SK-N-SH (cell line): Measurements from ENCODE around the gene C6orf120. TPM values are rescaled to one million over a fixed set of nuclear protein-coding genes. Genes with fewer than 3 reads are reported as not detected.

Source experiments
- CTCF ChIA-PET: fragments of 300-600, 350-600 bp; formaldehyde crosslinking; extraction: SDS; loops from one replicate; lab custom pipeline; 2021; lab: Yijun Ruan, JAX
- POLR2A ChIA-PET: fragments of 350-600 bp; sonication (Branson Sonifier 250); formaldehyde crosslinking; extraction: SDS; loops from one replicate; lab custom pipeline; 2020; ENCODE audit warnings: antibody characterized with exemption, inconsistent platforms; lab: Yijun Ruan, JAX
- DNase-seq: peaks from one replicate; pipeline ENCODE4 v3.0.0; 2012
- H2AFZ ChIP-seq: fragments of 200-600 bp; sonication (generic); 2 replicates; pipeline ENCODE4 v1.8.1; 2016; ENCODE audit warnings: antibody characterized with exemption, mild to moderate bottlenecking, low read depth
- H3F3A ChIP-seq: fragments of 200-600 bp; sonication (generic); replicated peaks from 2 replicates; pipeline ENCODE3; 2016; ENCODE audit warnings: antibody characterized with exemption, mild to moderate bottlenecking; ENCODE audit not compliant: insufficient read depth
- H3K27ac ChIP-seq, 2 experiments: fragments of 200-500 bp in 1 of 2; fragments of 200-600 bp in 1 of 2; sonication (Bioruptor generic) in 1 of 2; sonication (generic), shearing (Covaris generic) in 1 of 2; 2 replicates each; pipeline versions ENCODE4 v1.5.1 to v1.6.1; 2014 to 2016; ENCODE audit warnings: low read depth in 2 of 2, inconsistent platforms in 1 of 2, low read length in 1 of 2, mild to moderate bottlenecking in 1 of 2, mixed read lengths in 1 of 2
- H3K27me3 ChIP-seq: fragments of 200-600 bp; sonication (generic), shearing (Covaris generic); 2 replicates; pipeline ENCODE4 v1.6.1; 2016; ENCODE audit warnings: mixed run types; ENCODE audit not compliant: insufficient read depth
- H3K36me3 ChIP-seq, 2 experiments: fragments of 200-500 bp in 1 of 2; fragments of 200-600 bp in 1 of 2; sonication (Bioruptor generic) in 1 of 2; sonication (generic) in 1 of 2; replicated peaks in 1 of 2; 2 replicates each; pipeline versions ENCODE3 to v1.5.1; 2014 to 2016; ENCODE audit warnings: low read length in 1 of 2, mild to moderate bottlenecking in 1 of 2; ENCODE audit not compliant: insufficient read depth in 2 of 2, control insufficient read depth in 1 of 2
- H3K4me1 ChIP-seq, 2 experiments: fragments of 200-500 bp in 1 of 2; fragments of 200-600 bp in 1 of 2; sonication (Bioruptor generic) in 1 of 2; sonication (generic), shearing (Covaris generic) in 1 of 2; 2 replicates each; pipeline versions ENCODE4 v1.5.1 to v1.6.1; 2014 to 2016; ENCODE audit warnings: low read depth in 1 of 2, low read length in 1 of 2, mixed run types in 1 of 2; ENCODE audit not compliant: insufficient read depth in 2 of 2, control insufficient read depth in 1 of 2
- H3K4me2 ChIP-seq: fragments of 200-600 bp; sonication (generic), shearing (Covaris generic); 2 replicates; pipeline ENCODE4 v1.6.1; 2017; ENCODE audit warnings: mixed run types
- H3K4me3 ChIP-seq, 2 experiments: fragments of 200-500 bp in 1 of 2; fragments of 200-600 bp in 1 of 2; sonication (Bioruptor generic) in 1 of 2; sonication (generic), shearing (Covaris generic) in 1 of 2; 2 replicates each; pipeline versions ENCODE4 v1.5.1 to v1.8.1; 2014 to 2016; ENCODE audit warnings: low read depth in 2 of 2, inconsistent platforms in 1 of 2, low read length in 1 of 2, mild to moderate bottlenecking in 1 of 2, mixed read lengths in 1 of 2, moderate library complexity in 1 of 2
- H3K79me2 ChIP-seq: fragments of 200-600 bp; sonication (generic); 2 replicates; pipeline ENCODE4 v1.8.1; 2017; ENCODE audit warnings: mild to moderate bottlenecking; ENCODE audit not compliant: insufficient read depth
- H3K9ac ChIP-seq: fragments of 200-600 bp; sonication (generic); 2 replicates; pipeline ENCODE4 v1.6.1; 2017; ENCODE audit warnings: mixed run types
- H3K9me2 ChIP-seq: fragments of 200-600 bp; sonication (generic); 2 replicates; pipeline ENCODE4 v1.6.1; 2017; ENCODE audit warnings: mixed run types
- H3K9me3 ChIP-seq: fragments of 200-600 bp; sonication (generic); 2 replicates; pipeline ENCODE4 v1.6.1; 2017; ENCODE audit warnings: mixed run types, mild to moderate bottlenecking, moderate library complexity
- H4K20me1 ChIP-seq: fragments of 200-600 bp; sonication (generic); 2 replicates; pipeline ENCODE4 v1.6.1; 2017; ENCODE audit warnings: mild to moderate bottlenecking, mixed run types; ENCODE audit not compliant: insufficient read depth
- EP300 ChIP-seq, 2 experiments: IDR thresholded peaks; 2 replicates each; pipeline versions ENCODE4 v1.4.0 to v1.6.1; 2012; ENCODE audit warnings: borderline replicate concordance in 1 of 2, low read depth in 1 of 2, low read length in 1 of 2
- EZH2phosphoT487 ChIP-seq: fragments of 200-600 bp; sonication (generic); IDR thresholded peaks from 2 replicates; pipeline ENCODE4 v1.6.1; 2017; ENCODE audit warnings: low read depth, mixed run types, mild to moderate bottlenecking, antibody characterized with exemption, moderate library complexity, borderline replicate concordance
- FOSL2 ChIP-seq: IDR thresholded peaks from 2 replicates; pipeline ENCODE4 v1.4.0; 2012; ENCODE audit warnings: low read depth, mild to moderate bottlenecking, moderate library complexity, borderline replicate concordance
- JUND ChIP-seq: IDR thresholded peaks from 2 replicates; pipeline ENCODE4 v1.4.0; 2012
- MXI1 ChIP-seq: IDR thresholded peaks from 2 replicates; pipeline ENCODE4 v1.6.1; 2012; ENCODE audit warnings: mild to moderate bottlenecking, low read depth, low read length, improper control_type of control experiment
- NFIC ChIP-seq: IDR thresholded peaks from 2 replicates; pipeline ENCODE4 v1.4.0; 2012; ENCODE audit warnings: borderline replicate concordance
- RXRA ChIP-seq: IDR thresholded peaks from 2 replicates; pipeline ENCODE4 v1.4.0; 2012; ENCODE audit warnings: low read depth, mild to moderate bottlenecking, borderline replicate concordance
- SIN3A ChIP-seq: IDR thresholded peaks from 2 replicates; pipeline ENCODE4 v1.6.1; 2012; ENCODE audit warnings: low read depth, mild to moderate bottlenecking, low read length, moderate library complexity, borderline replicate concordance
- SMC3 ChIP-seq: IDR thresholded peaks from 2 replicates; pipeline ENCODE4 v1.6.1; 2012; ENCODE audit warnings: low read depth, low read length, improper control_type of control experiment
- TAF1 ChIP-seq: IDR thresholded peaks from 2 replicates; pipeline ENCODE4 v1.6.1; 2012; ENCODE audit warnings: low read depth, mild to moderate bottlenecking, low read length, moderate library complexity, borderline replicate concordance
- TCF12 ChIP-seq: IDR thresholded peaks from 2 replicates; pipeline ENCODE4 v1.4.0; 2012
- TEAD4 ChIP-seq: IDR thresholded peaks from 2 replicates; pipeline ENCODE4 v1.4.0; 2012; ENCODE audit warnings: mild to moderate bottlenecking, borderline replicate concordance; ENCODE audit not compliant: insufficient read depth
- WGBS: methylation state at CpG from one replicate; pipeline ENCODE4 v1.1.6; 2017; ENCODE audit warnings: low lambda C conversion rate; 5-methylcytosine and 5-hydroxymethylcytosine counted together
- polyA plus RNA-seq, 3 experiments: library from polyadenylated mRNA; depleted of rRNA; stranded (reverse); fragments of >200 nt; gene quantifications; 2 replicates each; pipeline ENCODE4 v1.2.3, GENCODE V29; 2012
- TF ChIP-seq, protein P1 (sequence below): IDR thresholded peaks from 2 replicates; pipeline ENCODE4 v1.4.0; 2012; ENCODE audit warnings: low read depth
- TF ChIP-seq, protein P2 (sequence below): IDR thresholded peaks from 2 replicates; pipeline ENCODE4; 2012
- TF ChIP-seq, protein P3 (sequence below): fragments of 200-600 bp; sonication (generic); IDR thresholded peaks from 2 replicates; pipeline ENCODE4 v1.6.1; 2017; ENCODE audit warnings: antibody characterized with exemption, mild to moderate bottlenecking, moderate library complexity
- TF ChIP-seq, protein P4 (sequence below): IDR thresholded peaks from 2 replicates; pipeline ENCODE4 v1.4.0; 2012; ENCODE audit warnings: low read depth, borderline replicate concordance

Gene C6orf120
- polyA plus RNA-seq, 1 of the 3 experiments (the other 2 are of a cell fraction) = 10.1 TPM

DNA sequence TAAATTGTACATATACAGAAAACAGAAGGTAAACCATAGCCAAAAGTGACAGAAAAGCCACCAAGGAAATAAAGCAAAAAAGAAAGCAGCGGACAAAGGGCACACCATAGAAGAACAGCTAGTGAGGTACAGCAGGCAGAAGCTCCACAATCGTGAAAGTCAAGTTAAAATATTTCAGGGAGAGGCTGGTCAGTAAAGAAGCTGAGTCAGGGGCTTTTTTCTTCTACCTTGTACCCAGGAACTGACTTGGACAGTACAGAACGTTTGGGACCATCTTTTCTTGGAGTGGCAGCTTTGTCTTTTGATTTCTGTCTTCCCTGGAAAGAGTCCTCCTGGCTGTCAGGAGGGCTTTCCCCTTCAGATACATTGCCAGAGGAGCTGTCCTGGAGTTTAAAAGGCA lies 8.1 kb downstream of the C6orf120 start:
- DNase-seq = no peak
- H3K36me3 ChIP-seq = peaks cover 75 to 83% of the 10 kb centered on the region in 2 experiments
- H3K27ac ChIP-seq = no peak overlapping the region
- WGBS = 53% methylated on average over 3 of the region's 3 CpGs
- no peaks in the 10 kb centered on the region for H4K20me1 ChIP-seq
- TF ChIP-seq, protein P1, sequence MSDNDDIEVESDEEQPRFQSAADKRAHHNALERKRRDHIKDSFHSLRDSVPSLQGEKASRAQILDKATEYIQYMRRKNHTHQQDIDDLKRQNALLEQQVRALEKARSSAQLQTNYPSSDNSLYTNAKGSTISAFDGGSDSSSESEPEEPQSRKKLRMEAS = no peak
- no peak for TF ChIP-seq FOSL2
- no peak for TF ChIP-seq EP300 (IDR thresholded peaks at IDR 0.05; ENCODE audit: borderline replicate concordance in 1 of 2, low read depth in 1 of 2, low read length in 1 of 2)
- TF ChIP-seq, all 33 proteins: peak for 0
- H2AFZ ChIP-seq = no peak overlapping the region
- no peak overlapping the region for H3K4me3 ChIP-seq
- peaks cover 7% of the 10 kb centered on the region; the same call in 1 of the 2 replicates for H3K79me2 ChIP-seq
- no peak overlapping the region for H3K9ac ChIP-seq
- H3K9me2 ChIP-seq = no peaks in the 10 kb centered on the region
- no peak overlapping the region for H3K4me2 ChIP-seq
- peaks cover 15% of the 10 kb centered on the region for H3F3A ChIP-seq
- CTCF ChIA-PET = interaction anchor here (2.4 to 2.5 kb wide), 2 partner anchors 8 to 12 kb away, joined by 12 to 17 read pairs; no protein-coding TSS in a partner anchor
- no peaks in the 10 kb centered on the region for H3K27me3 ChIP-seq
- POLR2A ChIA-PET = no interaction called here
- no peaks in the 10 kb centered on the region; a peak in 2 of 4 replicates for H3K4me1 ChIP-seq
- H3K9me3 ChIP-seq = no peaks in the 10 kb centered on the region

DNA sequence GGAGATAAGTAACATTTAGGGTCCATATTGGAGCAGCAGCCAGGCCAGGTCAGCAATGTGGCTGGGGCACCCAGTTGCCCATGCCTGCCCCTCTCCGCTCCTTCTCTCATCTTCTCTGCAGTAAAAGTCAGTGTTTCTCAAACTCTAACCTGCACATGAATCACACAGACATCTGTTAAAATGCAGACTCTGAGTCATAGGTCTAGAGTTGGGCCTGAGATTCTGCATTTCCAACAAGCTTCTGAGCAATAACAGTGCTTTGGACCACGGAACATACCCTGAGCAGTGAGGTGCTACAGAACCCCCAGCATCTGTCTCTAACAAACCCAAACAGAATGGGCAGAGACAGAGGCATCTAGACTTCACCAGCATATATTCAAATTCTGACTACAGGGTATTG lies 12.3 kb downstream of the C6orf120 start:
- Histone ChIP-seq H3F3A (peaks cover 5% of the 10 kb centered on the region), H3K9me2 (no peaks in the 10 kb centered on the region), H3K4me2 (no peak overlapping the region), H3K27me3 (no peaks in the 10 kb centered on the region), H3K79me2 (peaks cover 28% of the 10 kb centered on the region), H3K9ac (no peak overlapping the region), H2AFZ (no peak overlapping the region), H3K27ac (no peak overlapping the region), H3K4me3 (no peak overlapping the region), H4K20me1 (peaks cover 5% of the 10 kb centered on the region; the same call in 1 of the 2 replicates), H3K36me3 (peaks cover 69 to 73% of the 10 kb centered on the region in 2 experiments), H3K9me3 (no peaks in the 10 kb centered on the region), H3K4me1 (peaks cover 0 to 3% of the 10 kb centered on the region in 2 experiments; a peak in 1 of 4 replicates)
- no peak for DNase-seq
- ChIA-PET CTCF (interaction anchor here (0.8 kb wide), 1 partner anchor 12 kb away, joined by 4 read pairs; the partner anchor contains the start of genes C6orf120 and WDR27), POLR2A (no interaction called here)
- TF ChIP-seq SMC3 = no peak
- TF ChIP-seq JUND = peak; percentile 40; the same call in 1 of the 2 replicates
- TF ChIP-seq, protein P2, sequence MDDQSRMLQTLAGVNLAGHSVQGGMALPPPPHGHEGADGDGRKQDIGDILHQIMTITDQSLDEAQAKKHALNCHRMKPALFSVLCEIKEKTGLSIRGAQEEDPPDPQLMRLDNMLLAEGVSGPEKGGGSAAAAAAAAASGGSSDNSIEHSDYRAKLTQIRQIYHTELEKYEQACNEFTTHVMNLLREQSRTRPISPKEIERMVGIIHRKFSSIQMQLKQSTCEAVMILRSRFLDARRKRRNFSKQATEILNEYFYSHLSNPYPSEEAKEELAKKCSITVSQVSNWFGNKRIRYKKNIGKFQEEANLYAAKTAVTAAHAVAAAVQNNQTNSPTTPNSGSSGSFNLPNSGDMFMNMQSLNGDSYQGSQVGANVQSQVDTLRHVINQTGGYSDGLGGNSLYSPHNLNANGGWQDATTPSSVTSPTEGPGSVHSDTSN = 0 out of 2 replicates have a peak, but pooled peaks have one; percentile 5
- TF ChIP-seq, protein P3, sequence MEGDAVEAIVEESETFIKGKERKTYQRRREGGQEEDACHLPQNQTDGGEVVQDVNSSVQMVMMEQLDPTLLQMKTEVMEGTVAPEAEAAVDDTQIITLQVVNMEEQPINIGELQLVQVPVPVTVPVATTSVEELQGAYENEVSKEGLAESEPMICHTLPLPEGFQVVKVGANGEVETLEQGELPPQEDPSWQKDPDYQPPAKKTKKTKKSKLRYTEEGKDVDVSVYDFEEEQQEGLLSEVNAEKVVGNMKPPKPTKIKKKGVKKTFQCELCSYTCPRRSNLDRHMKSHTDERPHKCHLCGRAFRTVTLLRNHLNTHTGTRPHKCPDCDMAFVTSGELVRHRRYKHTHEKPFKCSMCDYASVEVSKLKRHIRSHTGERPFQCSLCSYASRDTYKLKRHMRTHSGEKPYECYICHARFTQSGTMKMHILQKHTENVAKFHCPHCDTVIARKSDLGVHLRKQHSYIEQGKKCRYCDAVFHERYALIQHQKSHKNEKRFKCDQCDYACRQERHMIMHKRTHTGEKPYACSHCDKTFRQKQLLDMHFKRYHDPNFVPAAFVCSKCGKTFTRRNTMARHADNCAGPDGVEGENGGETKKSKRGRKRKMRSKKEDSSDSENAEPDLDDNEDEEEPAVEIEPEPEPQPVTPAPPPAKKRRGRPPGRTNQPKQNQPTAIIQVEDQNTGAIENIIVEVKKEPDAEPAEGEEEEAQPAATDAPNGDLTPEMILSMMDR = no peak
- no peak for TF ChIP-seq SIN3A
- TF ChIP-seq FOSL2 = peak; percentile 62; the same call in 1 of the 2 replicates
- TF ChIP-seq TAF1 = no peak
- TF ChIP-seq MXI1 = no peak
- peak; percentile 30; the same call in 1 of the 2 replicates for TF ChIP-seq TCF12
- TF ChIP-seq NFIC = no peak
- no peak for TF ChIP-seq EZH2phosphoT487
- TF ChIP-seq TEAD4 = no peak
- TF ChIP-seq, protein P4, sequence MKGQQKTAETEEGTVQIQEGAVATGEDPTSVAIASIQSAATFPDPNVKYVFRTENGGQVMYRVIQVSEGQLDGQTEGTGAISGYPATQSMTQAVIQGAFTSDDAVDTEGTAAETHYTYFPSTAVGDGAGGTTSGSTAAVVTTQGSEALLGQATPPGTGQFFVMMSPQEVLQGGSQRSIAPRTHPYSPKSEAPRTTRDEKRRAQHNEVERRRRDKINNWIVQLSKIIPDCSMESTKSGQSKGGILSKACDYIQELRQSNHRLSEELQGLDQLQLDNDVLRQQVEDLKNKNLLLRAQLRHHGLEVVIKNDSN = no peak
- TF ChIP-seq RXRA = no peak
- 100% methylated on average over 1 of the region's 2 CpGs for WGBS
